ENCODE results near the gene ADARB2.

DNA sequence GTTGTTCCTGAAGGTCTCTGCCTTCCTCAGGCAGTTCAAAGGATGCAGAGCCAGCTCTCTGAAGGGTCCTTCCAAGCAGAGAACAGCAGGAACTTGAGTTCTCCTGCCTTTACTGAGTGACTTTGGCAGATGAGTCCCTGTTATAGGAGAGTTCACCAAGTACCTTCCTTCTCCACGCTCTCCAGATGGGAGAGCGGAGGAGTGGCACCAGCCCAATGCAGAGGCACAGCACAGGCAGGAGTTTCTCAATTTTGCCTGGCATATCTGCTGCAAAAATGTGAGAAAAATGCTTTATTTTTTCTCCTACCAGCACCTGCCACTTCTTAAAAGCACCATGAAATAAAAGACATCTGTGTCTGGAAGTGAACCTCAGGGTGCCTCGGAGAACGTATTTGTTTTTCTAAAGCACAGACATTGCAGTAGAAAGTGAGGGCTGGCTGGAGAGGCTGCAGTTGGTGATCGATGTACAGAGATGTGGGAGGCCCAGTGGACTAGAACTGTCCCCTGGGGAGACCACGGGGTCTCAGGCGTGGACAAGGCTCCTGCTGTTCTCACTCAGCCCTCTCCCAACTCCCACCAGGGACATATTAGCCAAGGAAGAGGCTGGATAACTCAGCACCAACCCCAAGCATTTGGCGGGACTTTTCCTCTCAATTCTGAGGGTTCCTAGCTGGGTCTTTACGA, 506.6 kb downstream of the ADARB2 start:
- TF ChIP-seq, protein P1, sequence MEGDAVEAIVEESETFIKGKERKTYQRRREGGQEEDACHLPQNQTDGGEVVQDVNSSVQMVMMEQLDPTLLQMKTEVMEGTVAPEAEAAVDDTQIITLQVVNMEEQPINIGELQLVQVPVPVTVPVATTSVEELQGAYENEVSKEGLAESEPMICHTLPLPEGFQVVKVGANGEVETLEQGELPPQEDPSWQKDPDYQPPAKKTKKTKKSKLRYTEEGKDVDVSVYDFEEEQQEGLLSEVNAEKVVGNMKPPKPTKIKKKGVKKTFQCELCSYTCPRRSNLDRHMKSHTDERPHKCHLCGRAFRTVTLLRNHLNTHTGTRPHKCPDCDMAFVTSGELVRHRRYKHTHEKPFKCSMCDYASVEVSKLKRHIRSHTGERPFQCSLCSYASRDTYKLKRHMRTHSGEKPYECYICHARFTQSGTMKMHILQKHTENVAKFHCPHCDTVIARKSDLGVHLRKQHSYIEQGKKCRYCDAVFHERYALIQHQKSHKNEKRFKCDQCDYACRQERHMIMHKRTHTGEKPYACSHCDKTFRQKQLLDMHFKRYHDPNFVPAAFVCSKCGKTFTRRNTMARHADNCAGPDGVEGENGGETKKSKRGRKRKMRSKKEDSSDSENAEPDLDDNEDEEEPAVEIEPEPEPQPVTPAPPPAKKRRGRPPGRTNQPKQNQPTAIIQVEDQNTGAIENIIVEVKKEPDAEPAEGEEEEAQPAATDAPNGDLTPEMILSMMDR (IDR thresholded peaks at IDR 0.05): no peak
- no peak for TF ChIP-seq POLR2A (IDR thresholded peaks at IDR 0.05)
